ENCODE results near the gene RGMA.

RGMA gene

DNA sequence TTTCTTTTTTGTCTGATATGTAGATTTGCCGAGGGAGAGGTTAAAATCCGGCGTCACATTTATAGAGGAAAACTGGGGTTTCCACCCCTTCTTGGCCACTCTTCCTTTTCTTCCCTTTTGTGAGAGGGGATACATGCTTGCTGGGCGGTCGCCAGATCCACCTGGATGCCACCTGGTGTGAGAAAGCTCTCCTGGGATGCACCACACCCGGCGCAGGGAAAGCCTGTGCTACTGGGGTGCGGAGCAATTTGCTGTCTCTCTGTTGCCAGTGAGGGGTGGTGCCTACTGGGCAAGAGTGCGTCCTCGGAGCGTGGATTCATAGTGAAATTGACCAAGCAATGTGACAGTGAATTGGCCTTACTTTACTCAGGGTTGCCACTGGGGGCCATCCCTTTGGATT, 2.5 kb upstream of the RGMA start:
- no peak for DNase-seq

- DNase-seq = no peak
These were observed 805 bp upstream of the RGMA start for GRCh38 chr15:93089727-93090305.

GRCh38 chr15:93088200-93088980, 621 bp downstream of the RGMA start:
- DNase-seq = peak; percentile 38

DNA sequence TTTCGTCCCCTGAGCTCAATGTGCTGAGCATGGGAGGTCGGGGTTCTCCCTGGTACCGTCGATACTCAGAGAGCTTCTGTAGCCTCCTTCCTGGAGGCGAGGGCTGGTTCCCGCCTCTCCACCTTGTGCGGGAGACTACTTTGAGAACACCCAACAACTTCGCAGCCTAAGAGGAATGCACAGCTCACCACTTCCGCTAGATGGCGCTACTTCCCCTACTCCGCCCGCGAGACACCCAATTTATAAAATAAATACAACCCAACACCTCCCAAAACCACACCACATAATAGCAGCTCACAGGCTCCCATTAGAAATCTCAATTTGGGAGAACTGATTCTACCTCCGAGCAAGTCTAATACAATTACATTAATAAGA, 1.2 kb downstream of the RGMA start:
- peak; percentile 81 for DNase-seq

GRCh38 chr15:93086791-93087190, 2.2 kb downstream of the RGMA start:
- no peak for DNase-seq

DNA sequence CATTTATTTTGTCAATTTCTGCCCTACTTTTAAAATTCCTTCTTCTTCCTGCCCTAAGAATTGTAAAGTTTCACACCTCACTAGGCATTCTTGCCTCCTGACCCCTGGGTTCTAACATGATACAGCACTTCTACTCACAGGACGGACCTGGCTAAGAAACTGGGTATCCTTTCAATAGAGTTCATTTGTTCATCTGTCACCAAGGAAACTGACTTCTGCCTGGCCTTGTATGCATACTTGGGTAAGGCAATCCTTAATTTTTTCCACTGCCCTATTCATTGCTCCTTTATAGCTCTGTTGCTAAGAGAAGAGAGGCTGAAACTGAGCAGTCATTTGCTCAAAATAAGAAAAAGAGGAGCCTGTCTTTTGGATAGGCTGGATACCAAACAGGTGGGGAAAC, 3.3 kb downstream of the RGMA start:
- no peak for DNase-seq

- DNase-seq = no peak
These were observed 6.2 kb downstream of the RGMA start for GRCh38 chr15:93082861-93083260.

DNA sequence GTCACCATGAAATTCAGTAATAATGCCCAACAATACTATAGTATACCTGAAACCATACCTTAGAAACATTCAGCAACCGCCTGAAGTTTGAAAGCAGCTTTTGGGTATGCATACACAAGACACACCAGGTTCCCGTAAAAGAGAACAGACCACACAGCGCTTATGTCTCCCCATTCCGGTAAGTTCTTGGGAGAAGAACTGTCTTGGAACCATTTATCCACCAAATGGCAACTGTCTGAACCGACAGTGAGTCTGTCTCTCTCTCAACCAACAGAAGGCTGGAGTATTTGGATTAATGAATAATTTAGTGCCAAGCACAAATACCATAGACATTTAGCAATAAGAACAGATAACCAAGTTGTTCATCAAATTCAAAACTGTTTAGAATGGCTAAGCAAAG, 7.6 kb downstream of the RGMA start:
- DNase-seq = no peak

- DNase-seq = no peak
These were observed 8.6 kb downstream of the RGMA start for GRCh38 chr15:93080451-93080850.

- DNase-seq = no peak
These were observed 12.1 kb downstream of the RGMA start for GRCh38 chr15:93076875-93077274.

DNA sequence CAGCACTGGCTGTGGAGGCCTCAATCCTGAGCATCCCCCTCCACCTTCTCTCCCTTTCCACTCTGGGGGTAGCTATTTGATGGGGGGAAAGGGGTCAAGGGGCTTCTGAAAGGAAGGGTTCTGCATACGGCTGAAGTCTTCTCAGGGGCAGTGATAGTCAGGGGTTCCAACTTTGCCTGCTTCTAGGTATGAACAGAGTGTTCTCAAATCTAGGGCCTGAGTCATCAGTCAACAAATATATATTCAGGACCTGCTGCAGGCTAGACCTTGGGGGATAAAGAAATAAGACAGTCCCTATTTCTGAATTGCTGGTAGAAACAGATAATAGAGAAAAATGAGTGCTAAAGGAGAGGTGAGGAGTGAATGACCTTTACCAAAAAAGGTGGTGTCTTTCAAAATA, 12.8 kb downstream of the RGMA start:
- no peak for DNase-seq

- DNase-seq = no peak
These were observed 14.4 kb downstream of the RGMA start for GRCh38 chr15:93074599-93074998.

DNA sequence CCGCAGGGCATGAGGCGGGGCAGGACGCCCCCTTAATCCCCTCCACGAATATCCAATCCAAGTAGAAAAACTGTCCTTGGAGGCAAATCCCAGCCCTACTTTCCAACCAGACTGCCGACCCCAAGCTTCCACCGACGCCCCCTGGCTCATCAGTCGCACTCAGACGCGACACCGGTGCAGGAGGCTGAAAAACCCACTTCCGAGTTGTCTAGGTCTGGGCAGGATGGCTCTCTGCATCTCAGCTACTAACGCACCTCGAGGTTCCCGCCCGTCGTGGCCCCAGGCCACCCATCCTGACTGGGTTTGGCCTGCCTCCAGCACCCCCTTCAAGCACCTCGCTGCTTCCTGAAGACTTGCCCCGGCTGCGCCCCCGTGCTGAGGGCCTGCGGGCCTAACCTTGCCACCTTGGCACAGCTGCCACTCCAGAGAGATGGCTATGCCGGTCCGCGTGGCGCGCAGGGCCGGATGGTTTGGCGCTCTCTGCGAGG, 15.5 kb downstream of the RGMA start:
- DNase-seq = no peak

- no peak for DNase-seq
These were observed 16.3 kb downstream of the RGMA start for GRCh38 chr15:93072411-93073394.

DNA sequence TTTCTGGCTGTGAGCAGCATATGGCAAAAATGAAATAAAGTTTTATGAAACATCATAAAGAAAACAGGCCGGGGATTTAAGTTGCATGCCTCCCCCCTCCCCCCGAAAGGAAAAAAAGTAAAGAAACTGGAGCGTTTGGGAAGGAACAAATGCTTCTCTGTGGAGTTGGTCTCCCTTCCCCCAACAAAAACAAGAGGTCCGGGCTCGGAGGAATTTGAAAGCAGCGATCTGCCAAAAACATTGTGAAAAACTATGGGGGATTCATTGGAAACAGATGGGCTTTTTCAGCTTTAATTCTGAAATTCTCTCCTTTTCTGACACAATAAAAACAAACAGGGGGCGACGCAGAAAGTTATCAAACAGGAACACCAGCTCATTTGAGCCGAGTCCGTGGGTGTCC, 17.0 kb downstream of the RGMA start:
- no peak for DNase-seq

DNA sequence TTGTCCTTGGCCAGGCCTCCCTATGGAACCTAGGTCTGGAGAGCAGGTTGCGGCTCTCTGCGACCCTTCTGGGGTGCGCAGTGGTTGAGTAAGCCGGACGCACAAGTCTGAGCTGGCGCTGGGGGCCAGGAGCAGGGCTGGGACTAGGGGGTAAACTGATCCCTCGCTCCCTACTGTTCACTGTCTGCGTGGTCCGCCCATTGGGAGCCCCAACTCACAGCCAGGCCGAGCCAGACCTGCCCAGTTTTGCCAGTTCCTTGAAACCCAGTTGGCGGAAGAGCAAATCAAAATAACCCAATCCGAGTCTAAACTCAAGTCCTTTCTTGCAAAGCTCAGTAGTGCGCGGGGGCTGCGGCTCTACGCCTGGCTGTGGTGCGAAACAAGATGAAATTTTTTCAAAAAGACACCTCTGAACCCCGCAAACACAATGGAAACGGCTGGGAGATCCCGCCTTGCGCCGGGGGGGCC, 17.5 kb downstream of the RGMA start:
- DNase-seq = no peak

DNA sequence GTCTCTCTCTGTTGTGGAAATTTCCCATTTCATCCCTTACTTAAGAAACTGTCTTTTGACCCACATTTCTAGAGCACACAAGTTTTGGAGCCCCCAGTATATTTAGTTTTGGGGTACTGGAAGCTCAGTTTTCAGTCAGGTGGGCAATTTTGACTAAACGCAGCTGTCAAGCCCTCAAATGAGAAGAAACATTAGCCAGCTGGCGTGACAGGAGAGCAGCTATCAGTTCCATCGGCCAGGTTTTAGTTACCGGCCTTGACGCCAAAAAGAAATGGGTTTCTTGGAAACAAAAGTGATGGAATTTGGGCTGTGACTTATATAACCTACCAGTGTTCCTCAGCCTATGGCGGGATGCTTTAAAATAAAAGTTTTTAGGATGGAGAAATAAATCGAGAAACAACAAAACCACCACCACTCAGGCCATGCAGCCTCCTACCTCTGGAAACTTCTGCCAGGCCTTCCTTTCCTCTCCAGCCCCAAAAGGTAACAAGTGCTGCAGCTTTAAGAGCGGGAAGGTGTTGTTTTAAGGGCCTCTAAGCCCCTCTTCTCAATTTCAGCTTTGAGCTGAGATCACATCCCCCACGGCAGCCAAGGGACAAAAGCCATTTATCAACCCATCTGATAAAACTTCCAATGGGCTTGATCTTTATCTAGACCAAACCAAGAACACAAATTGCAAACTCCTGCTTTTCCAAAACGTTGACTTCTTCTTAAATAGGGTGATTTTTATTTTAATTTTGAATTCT, 18.3 kb downstream of the RGMA start:
- DNase-seq = no peak

DNA sequence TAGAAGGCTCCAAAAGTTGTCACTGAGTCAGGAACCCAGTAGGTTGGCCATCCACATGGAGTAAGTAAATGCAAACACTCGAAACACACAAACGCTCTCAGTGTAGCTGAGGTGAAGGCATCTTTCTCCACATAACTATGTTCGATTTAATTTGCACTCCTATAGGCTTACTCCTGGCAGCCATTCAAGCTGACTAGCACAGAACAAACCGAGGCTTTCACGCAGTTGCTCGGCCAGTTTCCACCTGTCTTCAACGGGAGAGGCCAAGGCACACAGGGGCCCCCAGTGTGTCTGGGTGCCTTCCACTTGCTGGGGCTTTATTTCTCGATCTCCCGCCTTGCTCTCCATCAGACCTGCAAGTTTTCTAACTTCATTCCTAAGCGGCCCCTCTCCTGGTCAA, 18.9 kb downstream of the RGMA start:
- no peak for DNase-seq

- no peak for DNase-seq
These were observed 20.3 kb downstream of the RGMA start for GRCh38 chr15:93068581-93069199.

DNA sequence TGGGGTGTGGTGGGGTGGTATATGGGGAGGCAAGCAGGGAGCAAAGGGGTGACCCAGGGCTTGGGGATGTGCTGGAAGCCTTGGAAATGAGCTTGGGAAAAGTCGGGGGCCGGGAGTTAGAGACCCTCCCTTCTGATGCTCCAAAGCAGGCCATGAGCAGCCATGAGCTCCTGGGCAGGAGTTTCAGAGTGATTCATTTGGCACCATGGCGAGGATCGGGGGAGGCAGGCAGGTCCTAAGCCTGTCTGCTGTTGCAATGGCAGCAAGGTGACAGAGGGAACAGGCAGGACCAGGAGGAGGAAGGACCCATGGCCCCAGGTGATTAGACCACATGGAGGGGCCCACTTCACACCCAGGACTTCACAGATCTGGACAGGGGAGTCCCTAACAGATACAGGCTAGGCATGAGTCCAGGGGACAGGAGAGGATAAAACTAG, 21.3 kb downstream of the RGMA start:
- DNase-seq = no peak

- no peak for DNase-seq
These were observed 22.0 kb downstream of the RGMA start for GRCh38 chr15:93066834-93067648.

All from stimulated activated CD8-positive, alpha-beta memory T cell treated with anti-CD3 and anti-CD28 coated beads, Interleukin-4, amount 100 ng/mL, for 48 hours (primary cell).